ENCODE results near the gene PHF21A. TPM values are rescaled to one million over a fixed set of nuclear protein-coding genes. Genes with fewer than 3 reads are reported as not detected.

The PHF21A gene
- total RNA-seq, 1 donor from 2014 or later, result 17.2 TPM

DNA sequence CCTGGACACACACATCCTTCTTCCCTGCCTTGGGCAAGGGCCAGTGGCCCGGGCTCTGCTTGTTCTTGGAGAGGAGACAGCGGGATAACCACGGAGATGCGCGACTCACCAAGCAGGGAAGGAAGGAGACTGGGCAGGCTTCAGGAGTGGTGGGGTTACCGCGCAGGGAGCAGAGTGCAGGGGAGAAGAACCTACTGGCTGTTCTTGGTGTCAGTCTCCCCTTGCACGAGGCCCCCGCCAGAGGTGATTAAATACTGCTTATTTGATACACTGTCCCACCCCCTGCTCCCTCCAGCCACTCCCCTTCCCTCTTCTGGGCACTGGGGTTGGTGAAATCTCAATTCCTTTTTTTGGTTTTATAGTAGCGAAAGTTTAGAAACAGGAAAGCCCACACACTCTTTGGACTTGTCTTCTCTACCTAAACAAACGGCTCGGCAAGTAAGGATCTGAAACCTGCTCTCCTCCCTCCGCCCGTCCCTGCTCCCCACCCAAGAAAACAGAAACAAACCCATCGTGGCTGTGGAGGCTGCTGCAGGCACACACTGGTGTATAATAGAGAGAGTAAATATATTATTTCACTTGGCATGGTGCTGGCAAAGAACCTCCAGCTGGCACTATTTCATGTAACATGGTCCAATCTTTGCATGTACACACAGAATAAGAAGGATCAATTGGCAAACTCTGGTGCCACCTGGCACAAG lies 188.0 kb downstream of the PHF21A start:
- ATAC-seq, result no peak

- ATAC-seq, result no peak
Observed at GRCh38 chr11:45932217-45932616, 189.0 kb downstream of the PHF21A start.

GRCh38 chr11:45931739-45932138 lies 189.5 kb downstream of the PHF21A start:
- no peak for ATAC-seq

- ATAC-seq, result peak; percentile 75
Observed at GRCh38 chr11:45930951-45931570, 190.2 kb downstream of the PHF21A start.

DNA sequence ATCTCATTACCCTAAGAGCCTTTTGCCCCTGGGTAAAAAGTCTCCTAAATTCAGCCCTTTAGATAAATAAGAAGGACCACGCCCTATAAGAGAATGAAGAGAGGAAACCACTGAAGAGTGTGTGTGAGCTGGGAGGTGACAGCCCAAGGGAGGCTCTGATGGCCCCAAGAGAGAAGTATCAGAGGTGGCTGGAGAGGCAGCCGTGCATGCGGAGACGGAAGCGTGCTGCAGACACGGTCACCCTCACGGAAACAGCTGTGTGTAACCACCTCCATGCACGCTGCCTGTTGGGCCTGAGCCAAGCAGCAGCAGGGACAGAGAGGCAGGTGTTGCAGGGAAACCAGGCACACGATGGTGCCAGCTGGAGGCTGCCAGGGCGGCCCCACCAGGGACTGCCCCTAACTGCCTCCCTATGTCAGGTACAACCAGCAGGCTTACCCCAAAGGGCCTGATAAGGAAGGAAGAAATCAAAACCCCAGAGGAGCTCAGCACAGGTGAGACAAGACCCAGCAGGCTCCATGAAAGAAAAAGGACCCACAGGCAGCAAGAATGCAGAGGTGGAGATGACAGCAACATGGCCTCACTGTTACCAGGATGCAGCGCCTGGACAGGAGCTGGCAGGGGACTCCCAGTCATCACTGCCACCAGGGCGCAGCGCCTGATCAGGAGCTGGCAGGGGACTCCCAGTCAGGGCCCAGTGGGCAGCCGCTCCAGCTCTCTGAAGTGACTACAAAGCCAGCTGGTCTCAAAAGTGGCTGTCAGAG lies 191.0 kb downstream of the PHF21A start:
- peak; percentile 57 for ATAC-seq

- ATAC-seq, result peak; percentile 1
Observed at GRCh38 chr11:45929486-45930030, 191.7 kb downstream of the PHF21A start.

GRCh38 chr11:45928535-45929215 lies 192.6 kb downstream of the PHF21A start:
- no peak for ATAC-seq

- no peak for ATAC-seq
Observed at GRCh38 chr11:45927684-45928413, 193.4 kb downstream of the PHF21A start.

GRCh38 chr11:45927332-45927683 lies 193.9 kb downstream of the PHF21A start:
- no peak for ATAC-seq

GRCh38 chr11:45926536-45927331 lies 194.5 kb downstream of the PHF21A start:
- no peak for ATAC-seq

DNA sequence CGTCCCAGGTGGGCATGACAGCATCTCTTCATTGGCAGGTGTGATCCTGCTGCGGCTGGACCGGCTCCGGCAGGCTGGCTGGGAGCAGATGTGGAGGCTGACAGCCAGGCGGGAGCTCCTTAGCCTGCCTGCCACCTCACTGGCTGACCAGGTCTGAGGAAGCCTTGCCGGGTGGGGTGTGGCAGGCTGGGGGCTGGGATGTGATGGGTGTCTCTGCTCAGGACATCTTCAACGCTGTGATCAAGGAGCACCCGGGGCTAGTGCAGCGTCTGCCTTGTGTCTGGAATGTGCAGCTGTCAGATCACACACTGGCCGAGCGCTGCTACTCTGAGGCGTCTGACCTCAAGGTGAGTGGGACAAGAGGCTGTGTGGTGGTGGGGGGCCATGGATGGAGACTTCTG lies 195.3 kb downstream of the PHF21A start:
- no peak for ATAC-seq

GRCh38 chr11:45925550-45925949 lies 195.7 kb downstream of the PHF21A start:
- ATAC-seq, result no peak

DNA sequence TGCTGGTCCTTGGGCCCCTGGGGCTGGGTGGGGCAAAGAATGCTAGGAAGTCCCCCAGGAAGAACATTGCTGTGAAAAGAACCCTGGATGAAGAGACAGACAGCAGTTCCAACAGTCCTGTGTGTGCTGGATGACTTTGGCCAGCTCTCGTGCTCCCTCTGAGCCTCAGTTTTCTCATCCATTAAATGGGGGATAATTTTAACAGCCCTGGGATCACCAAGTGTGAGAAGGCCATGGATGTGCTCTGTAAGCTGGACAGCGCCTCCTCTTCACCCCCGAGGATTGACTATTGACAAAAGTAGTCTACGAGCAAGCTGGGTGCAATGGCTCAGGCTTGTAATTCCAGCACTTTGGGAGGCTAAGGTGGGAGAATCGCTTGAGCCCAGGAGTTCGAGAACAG lies 196.3 kb downstream of the PHF21A start:
- ATAC-seq, result no peak

GRCh38 chr11:45924036-45924915 lies 197.0 kb downstream of the PHF21A start:
- ATAC-seq, result no peak

- peak; percentile 53 for ATAC-seq
Observed at GRCh38 chr11:45922425-45923082, 198.7 kb downstream of the PHF21A start, which contains the start of gene LARGE2. LARGE2 (plus strand) TSS chr11:45922656; CDS start chr11:45922883, 227 bp downstream.

DNA sequence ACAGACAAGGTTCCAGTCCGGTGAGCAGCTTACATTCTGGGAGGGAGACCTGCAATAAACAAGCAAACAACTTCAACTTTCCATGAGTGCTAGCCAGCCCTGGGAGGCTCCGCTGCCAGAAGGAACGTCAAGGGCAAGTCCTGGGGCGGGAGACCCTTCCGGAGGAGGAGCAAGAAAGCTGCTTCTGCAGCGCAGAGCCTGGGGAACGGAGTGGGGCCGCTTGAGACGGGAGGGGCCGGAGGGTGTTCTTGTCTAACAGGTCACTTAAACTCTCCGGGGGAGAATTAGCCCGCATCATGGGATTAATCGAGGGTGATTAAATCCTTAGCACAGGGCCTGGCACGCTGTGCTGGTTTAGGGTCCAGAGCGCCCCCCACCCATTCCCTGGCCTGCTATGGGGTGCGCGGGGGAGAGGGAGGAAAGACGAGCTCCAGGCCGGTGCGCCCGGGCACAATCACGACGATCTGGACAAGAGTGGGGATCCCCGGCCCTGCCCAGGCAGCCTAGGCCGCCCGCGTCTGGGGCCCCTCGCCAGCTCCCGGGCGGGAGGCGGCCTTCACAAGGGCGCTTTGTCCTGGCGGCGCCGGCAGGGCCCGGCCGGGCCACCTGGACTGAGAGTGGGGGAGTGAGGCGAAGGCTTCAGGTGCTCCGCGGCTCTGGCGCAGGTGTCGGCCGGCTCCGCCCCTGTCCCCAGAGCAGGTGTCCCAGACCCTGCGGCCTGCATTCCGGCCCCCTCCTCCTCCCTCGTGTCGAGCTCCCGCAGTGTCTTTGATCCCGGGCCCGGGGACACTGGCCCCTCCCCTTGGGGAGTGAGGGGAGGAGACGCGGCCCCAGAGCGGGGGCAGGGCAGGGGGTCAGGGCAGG lies 199.5 kb downstream of the PHF21A start:
- ATAC-seq, result peak; percentile 2

DNA sequence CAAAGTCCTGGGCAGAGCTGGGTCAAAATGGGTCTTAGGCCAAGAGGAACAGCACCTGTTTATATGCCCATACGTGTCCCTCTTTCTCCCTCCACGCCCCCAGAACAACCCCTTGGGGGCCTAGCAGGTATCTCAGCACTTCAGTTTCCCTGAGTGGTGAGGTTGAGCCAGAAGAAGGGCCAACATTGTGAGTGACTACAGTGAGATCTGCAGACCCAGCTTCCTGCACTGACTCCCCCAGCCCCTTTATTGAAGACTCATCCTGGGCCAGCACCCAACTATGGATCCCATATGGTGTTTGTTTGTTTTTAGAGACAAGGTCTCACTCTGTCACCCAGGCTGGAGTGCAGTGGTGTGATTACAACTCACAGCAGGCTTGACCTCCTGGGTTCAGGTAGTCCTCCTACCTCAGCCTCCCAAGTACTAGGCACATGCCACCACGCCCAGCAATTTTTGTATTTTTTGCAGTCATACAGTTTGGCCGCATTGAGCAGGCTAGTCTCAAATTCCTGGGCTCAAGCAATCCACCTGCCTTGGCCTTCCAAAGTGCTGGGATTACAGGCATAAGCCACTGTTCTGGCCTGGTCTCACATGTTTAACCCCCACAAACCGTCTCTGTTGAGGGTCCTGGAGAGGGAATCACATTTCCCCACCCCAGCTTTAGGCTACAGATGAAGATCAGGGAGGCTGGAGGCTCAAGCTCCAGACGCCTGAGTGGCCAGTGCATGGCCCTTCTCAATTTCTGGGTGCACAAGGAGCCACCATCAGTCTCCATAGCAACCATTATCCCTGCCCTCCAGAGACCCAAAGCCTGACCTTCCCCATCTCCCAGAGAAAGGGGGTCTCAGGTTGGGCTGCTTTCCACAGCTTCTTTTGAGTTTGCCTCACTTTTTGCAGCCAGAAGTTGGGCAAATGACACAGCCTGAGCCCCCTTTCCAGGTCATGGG lies 200.4 kb downstream of the PHF21A start:
- ATAC-seq, result no peak
